ENCODE measurements around the gene SMG1.
"Not testable (repeated sequence)": the region's sequence is repeated elsewhere in the genome, so short reads cannot be mapped to it uniquely, and the experiment has no call there.

The SMG1 gene

GRCh38 chr16:18925986-18926865 lies at the start of gene SMG1:
Gene SMG1, minus strand, starts transcription at chr16:18926408. Its CDS starts 367 bp downstream, at chr16:18926041.
- H3K36me3 Mint-ChIP-seq, H3K27me3 Mint-ChIP-seq, H3K9me3 Mint-ChIP-seq: not testable (repeated sequence)
- Mint-ChIP-seq H3K4me1 (peaks cover 27% of the 10 kb centered on the region), H3K27ac (peak within 1 kb of the TSS; percentile 98), H3K4me3 (peak within 1 kb of the TSS; percentile 93)

- peaks cover 5% of the 10 kb centered on the region for H3K27me3 Mint-ChIP-seq
- no peaks in the 10 kb centered on the region for H3K36me3 Mint-ChIP-seq
- no peaks in the 10 kb centered on the region for H3K4me1 Mint-ChIP-seq
- H3K9me3 Mint-ChIP-seq = no peaks in the 10 kb centered on the region
- no peak overlapping the region for H3K27ac Mint-ChIP-seq
- no peak overlapping the region for H3K4me3 Mint-ChIP-seq
Observed at GRCh38 chr16:18975109-18975508, 48.9 kb upstream of the SMG1 start.

GRCh38 chr16:18969855-18970240 lies 43.6 kb upstream of the SMG1 start:
- Mint-ChIP-seq H3K27me3 (peaks cover 2% of the 10 kb centered on the region), H3K9me3 (no peaks in the 10 kb centered on the region), H3K36me3 (no peaks in the 10 kb centered on the region), H3K27ac (no peak overlapping the region), H3K4me3 (no peak overlapping the region), H3K4me1 (peaks cover 7% of the 10 kb centered on the region)

GRCh38 chr16:18969050-18969854 lies 43.0 kb upstream of the SMG1 start:
- Mint-ChIP-seq H3K36me3 (no peaks in the 10 kb centered on the region), H3K4me1 (peaks cover 7% of the 10 kb centered on the region), H3K9me3 (no peaks in the 10 kb centered on the region), H3K27ac (no peak overlapping the region), H3K4me3 (no peak overlapping the region), H3K27me3 (peaks cover 2% of the 10 kb centered on the region)

- Mint-ChIP-seq H3K4me3 (no peak overlapping the region), H3K4me1 (peaks cover 7% of the 10 kb centered on the region), H3K27ac (no peak overlapping the region), H3K27me3 (no peaks in the 10 kb centered on the region), H3K36me3 (no peaks in the 10 kb centered on the region), H3K9me3 (no peaks in the 10 kb centered on the region)
Observed at GRCh38 chr16:18966791-18967190, 40.6 kb upstream of the SMG1 start.

GRCh38 chr16:18965555-18965954 lies 39.3 kb upstream of the SMG1 start:
- Mint-ChIP-seq H3K9me3 (no peaks in the 10 kb centered on the region), H3K4me1 (peaks cover 7% of the 10 kb centered on the region), H3K27me3 (no peaks in the 10 kb centered on the region), H3K27ac (no peak overlapping the region), H3K36me3 (no peaks in the 10 kb centered on the region), H3K4me3 (no peak overlapping the region)

GRCh38 chr16:18959031-18959505 lies 32.9 kb upstream of the SMG1 start:
- Mint-ChIP-seq H3K9me3 (no peaks in the 10 kb centered on the region), H3K27ac (no peak overlapping the region), H3K27me3 (no peaks in the 10 kb centered on the region), H3K36me3 (peaks cover 2% of the 10 kb centered on the region), H3K4me1 (peaks cover 4% of the 10 kb centered on the region), H3K4me3 (no peak overlapping the region)

- Mint-ChIP-seq H3K36me3 (peaks cover 2% of the 10 kb centered on the region), H3K9me3 (no peaks in the 10 kb centered on the region), H3K27ac (no peak overlapping the region), H3K27me3 (no peaks in the 10 kb centered on the region), H3K4me3 (no peak overlapping the region), H3K4me1 (peaks cover 4% of the 10 kb centered on the region)
Observed at GRCh38 chr16:18958621-18959029, 32.4 kb upstream of the SMG1 start.

GRCh38 chr16:18956658-18957241 lies 30.5 kb upstream of the SMG1 start:
- H3K4me1 Mint-ChIP-seq, H3K9me3 Mint-ChIP-seq, H3K27me3 Mint-ChIP-seq, H3K27ac Mint-ChIP-seq, H3K36me3 Mint-ChIP-seq: not testable (repeated sequence)
- H3K4me3 Mint-ChIP-seq = peak overlapping the region; percentile 54

- not testable (repeated sequence) for H3K27me3 Mint-ChIP-seq, H3K27ac Mint-ChIP-seq, H3K36me3 Mint-ChIP-seq, H3K9me3 Mint-ChIP-seq, H3K4me1 Mint-ChIP-seq
- peak overlapping the region; percentile 54 for H3K4me3 Mint-ChIP-seq
Observed at GRCh38 chr16:18955874-18956580, 29.8 kb upstream of the SMG1 start.

- no peaks in the 10 kb centered on the region for H3K9me3 Mint-ChIP-seq
- no peaks in the 10 kb centered on the region for H3K27me3 Mint-ChIP-seq
- H3K27ac Mint-ChIP-seq = no peak overlapping the region
- H3K4me3 Mint-ChIP-seq = no peak overlapping the region
- peaks cover 2% of the 10 kb centered on the region for H3K36me3 Mint-ChIP-seq
- peaks cover 9% of the 10 kb centered on the region for H3K4me1 Mint-ChIP-seq
Observed at GRCh38 chr16:18953547-18953946, 27.3 kb upstream of the SMG1 start.

GRCh38 chr16:18950469-18951185 lies 24.4 kb upstream of the SMG1 start:
- no peaks in the 10 kb centered on the region for H3K9me3 Mint-ChIP-seq
- H3K4me1 Mint-ChIP-seq = peaks cover 13% of the 10 kb centered on the region
- H3K4me3 Mint-ChIP-seq = no peak overlapping the region
- H3K27ac Mint-ChIP-seq = peak overlapping the region; percentile 30
- no peaks in the 10 kb centered on the region for H3K27me3 Mint-ChIP-seq
- H3K36me3 Mint-ChIP-seq = peaks cover 2% of the 10 kb centered on the region

GRCh38 chr16:18948372-18949020 lies 22.3 kb upstream of the SMG1 start:
- Mint-ChIP-seq H3K36me3 (no peaks in the 10 kb centered on the region), H3K9me3 (no peaks in the 10 kb centered on the region), H3K27me3 (no peaks in the 10 kb centered on the region), H3K4me1 (peaks cover 16% of the 10 kb centered on the region), H3K27ac (no peak overlapping the region), H3K4me3 (no peak overlapping the region)

GRCh38 chr16:18945233-18945632 lies 19.0 kb upstream of the SMG1 start:
- Mint-ChIP-seq H3K4me3 (no peak overlapping the region), H3K4me1 (peaks cover 11% of the 10 kb centered on the region), H3K36me3 (no peaks in the 10 kb centered on the region), H3K27ac (no peak overlapping the region), H3K9me3 (no peaks in the 10 kb centered on the region), H3K27me3 (no peaks in the 10 kb centered on the region)
